ENCODE results near the gene ARHGEF10L. TPM values are rescaled to one million over a fixed set of nuclear protein-coding genes. Genes with fewer than 3 reads are reported as not detected.

ARHGEF10L gene
- polyA plus RNA-seq, 1 donor, result 85.1 TPM

GRCh38 chr1:17550729-17551584 is 11.5 kb downstream of the ARHGEF10L start:
- no peaks in the 10 kb centered on the region for H3K9me3 ChIP-seq (ENCODE audit: control insufficient read depth, low read depth, low read length)
- peak; percentile 58 to 81 for DNase-seq
- no peak overlapping the region for H3K4me3 ChIP-seq (ENCODE audit: low read length)
- H3K27me3 ChIP-seq (ENCODE audit: control insufficient read depth, insufficient read depth, low read length), result no peaks in the 10 kb centered on the region
- no CpG with 5 or more reads among the region's 15 CpGs for WGBS (ENCODE audit: insufficient coverage, low lambda C conversion rate)
- H3K36me3 ChIP-seq (ENCODE audit: control insufficient read depth, insufficient read depth, low read length), result no peaks in the 10 kb centered on the region
- H3K27ac ChIP-seq (ENCODE audit: low read length), result peak overlapping the region; percentile 51
- H3K4me1 ChIP-seq (ENCODE audit: control insufficient read depth, insufficient read depth, low read length), result peaks cover 24% of the 10 kb centered on the region

GRCh38 chr1:17551755-17552234 is 12.3 kb downstream of the ARHGEF10L start:
- no peaks in the 10 kb centered on the region for H3K27me3 ChIP-seq (ENCODE audit: control insufficient read depth, insufficient read depth, low read length)
- no peaks in the 10 kb centered on the region for H3K9me3 ChIP-seq (ENCODE audit: control insufficient read depth, low read depth, low read length)
- H3K4me3 ChIP-seq (ENCODE audit: low read length), result no peak overlapping the region
- H3K27ac ChIP-seq (ENCODE audit: low read length), result peak overlapping the region; percentile 51
- H3K36me3 ChIP-seq (ENCODE audit: control insufficient read depth, insufficient read depth, low read length), result no peaks in the 10 kb centered on the region
- peak in 1 of 2 donors; percentile 47 for DNase-seq
- WGBS (ENCODE audit: insufficient coverage, low lambda C conversion rate), result no CpG with 5 or more reads among the region's 8 CpGs
- H3K4me1 ChIP-seq (ENCODE audit: control insufficient read depth, insufficient read depth, low read length), result peaks cover 24% of the 10 kb centered on the region

GRCh38 chr1:17553975-17554700 is 14.6 kb downstream of the ARHGEF10L start:
- no peak for DNase-seq
- H3K4me1 ChIP-seq (ENCODE audit: control insufficient read depth, insufficient read depth, low read length), result peaks cover 29% of the 10 kb centered on the region
- H3K27ac ChIP-seq (ENCODE audit: low read length), result no peak overlapping the region
- H3K4me3 ChIP-seq (ENCODE audit: low read length), result no peak overlapping the region
- no peaks in the 10 kb centered on the region for H3K36me3 ChIP-seq (ENCODE audit: control insufficient read depth, insufficient read depth, low read length)
- WGBS (ENCODE audit: insufficient coverage, low lambda C conversion rate), result no CpG with 5 or more reads among the region's 8 CpGs
- no peaks in the 10 kb centered on the region for H3K27me3 ChIP-seq (ENCODE audit: control insufficient read depth, insufficient read depth, low read length)
- no peaks in the 10 kb centered on the region for H3K9me3 ChIP-seq (ENCODE audit: control insufficient read depth, low read depth, low read length)

- H3K36me3 ChIP-seq (ENCODE audit: control insufficient read depth, insufficient read depth, low read length), result no peaks in the 10 kb centered on the region
- no peaks in the 10 kb centered on the region for H3K27me3 ChIP-seq (ENCODE audit: control insufficient read depth, insufficient read depth, low read length)
- DNase-seq, result no peak
- H3K27ac ChIP-seq (ENCODE audit: low read length), result no peak overlapping the region
- no CpG with 5 or more reads among the region's 2 CpGs for WGBS (ENCODE audit: insufficient coverage, low lambda C conversion rate)
- H3K4me1 ChIP-seq (ENCODE audit: control insufficient read depth, insufficient read depth, low read length), result peaks cover 35% of the 10 kb centered on the region
- H3K4me3 ChIP-seq (ENCODE audit: low read length), result no peak overlapping the region
- H3K9me3 ChIP-seq (ENCODE audit: control insufficient read depth, low read depth, low read length), result no peaks in the 10 kb centered on the region
Observed at GRCh38 chr1:17554954-17555353, 15.5 kb downstream of the ARHGEF10L start.

GRCh38 chr1:17557986-17558385 is 18.5 kb downstream of the ARHGEF10L start:
- Histone ChIP-seq H3K27ac (ENCODE audit: low read length) (no peak overlapping the region), H3K4me3 (ENCODE audit: low read length) (no peak overlapping the region), H3K4me1 (ENCODE audit: control insufficient read depth, insufficient read depth, low read length) (peaks cover 23% of the 10 kb centered on the region), H3K9me3 (ENCODE audit: control insufficient read depth, low read depth, low read length) (no peaks in the 10 kb centered on the region), H3K27me3 (ENCODE audit: control insufficient read depth, insufficient read depth, low read length) (no peaks in the 10 kb centered on the region), H3K36me3 (ENCODE audit: control insufficient read depth, insufficient read depth, low read length) (no peaks in the 10 kb centered on the region)
- no peak for DNase-seq
- 97% methylated on average over 5 of the region's 7 CpGs for WGBS (ENCODE audit: insufficient coverage, low lambda C conversion rate)

GRCh38 chr1:17558541-17558940 is 19.0 kb downstream of the ARHGEF10L start:
- no CpG with 5 or more reads among the region's 3 CpGs for WGBS (ENCODE audit: insufficient coverage, low lambda C conversion rate)
- Histone ChIP-seq H3K27ac (ENCODE audit: low read length) (no peak overlapping the region), H3K4me1 (ENCODE audit: control insufficient read depth, insufficient read depth, low read length) (peaks cover 23% of the 10 kb centered on the region)

GRCh38 chr1:17558954-17559614 is 19.6 kb downstream of the ARHGEF10L start:
- Histone ChIP-seq H3K27me3 (ENCODE audit: control insufficient read depth, insufficient read depth, low read length) (no peaks in the 10 kb centered on the region), H3K4me1 (ENCODE audit: control insufficient read depth, insufficient read depth, low read length) (peaks cover 24% of the 10 kb centered on the region), H3K27ac (ENCODE audit: low read length) (peak overlapping the region; percentile 41), H3K9me3 (ENCODE audit: control insufficient read depth, low read depth, low read length) (no peaks in the 10 kb centered on the region), H3K4me3 (ENCODE audit: low read length) (no peak overlapping the region), H3K36me3 (ENCODE audit: control insufficient read depth, insufficient read depth, low read length) (no peaks in the 10 kb centered on the region)
- no CpG with 5 or more reads among the region's 8 CpGs for WGBS (ENCODE audit: insufficient coverage, low lambda C conversion rate)
- DNase-seq, result no peak

More at GRCh38 chr1:17558541-17558940, 19.0 kb downstream of the ARHGEF10L start:
- DNase-seq, result no peak
- no peaks in the 10 kb centered on the region for H3K9me3 ChIP-seq (ENCODE audit: control insufficient read depth, low read depth, low read length)
- no peaks in the 10 kb centered on the region for H3K27me3 ChIP-seq (ENCODE audit: control insufficient read depth, insufficient read depth, low read length)
- no peaks in the 10 kb centered on the region for H3K36me3 ChIP-seq (ENCODE audit: control insufficient read depth, insufficient read depth, low read length)
- H3K4me3 ChIP-seq (ENCODE audit: low read length), result no peak overlapping the region

- WGBS (ENCODE audit: insufficient coverage, low lambda C conversion rate), result no CpG with 5 or more reads among the region's 7 CpGs
- H3K9me3 ChIP-seq (ENCODE audit: control insufficient read depth, low read depth, low read length), result no peaks in the 10 kb centered on the region
- H3K36me3 ChIP-seq (ENCODE audit: control insufficient read depth, insufficient read depth, low read length), result no peaks in the 10 kb centered on the region
- DNase-seq, result peak; percentile 61 to 87
- no peaks in the 10 kb centered on the region for H3K27me3 ChIP-seq (ENCODE audit: control insufficient read depth, insufficient read depth, low read length)
- H3K27ac ChIP-seq (ENCODE audit: low read length), result peak overlapping the region; percentile 41
- peaks cover 31% of the 10 kb centered on the region for H3K4me1 ChIP-seq (ENCODE audit: control insufficient read depth, insufficient read depth, low read length)
- no peak overlapping the region for H3K4me3 ChIP-seq (ENCODE audit: low read length)
Observed at GRCh38 chr1:17559615-17560419, 20.3 kb downstream of the ARHGEF10L start.

- Histone ChIP-seq H3K36me3 (ENCODE audit: control insufficient read depth, insufficient read depth, low read length) (no peaks in the 10 kb centered on the region), H3K27me3 (ENCODE audit: control insufficient read depth, insufficient read depth, low read length) (no peaks in the 10 kb centered on the region), H3K9me3 (ENCODE audit: control insufficient read depth, low read depth, low read length) (no peaks in the 10 kb centered on the region), H3K4me1 (ENCODE audit: control insufficient read depth, insufficient read depth, low read length) (peaks cover 45% of the 10 kb centered on the region), H3K4me3 (ENCODE audit: low read length) (no peak overlapping the region), H3K27ac (ENCODE audit: low read length) (no peak overlapping the region)
- no peak for DNase-seq
- WGBS (ENCODE audit: insufficient coverage, low lambda C conversion rate), result no CpG with 5 or more reads among the region's 8 CpGs
Observed at GRCh38 chr1:17561247-17561548, 21.7 kb downstream of the ARHGEF10L start.
